Inflammatory macrophage (primary cell): Measurements from ENCODE around the gene GPA33.

Experiments
- DNase-seq, 2 donors: peaks; one replicate each; pipeline ENCODE4 v3.0.0-alpha.2; 2020 to 2022

GPA33 gene

DNA sequence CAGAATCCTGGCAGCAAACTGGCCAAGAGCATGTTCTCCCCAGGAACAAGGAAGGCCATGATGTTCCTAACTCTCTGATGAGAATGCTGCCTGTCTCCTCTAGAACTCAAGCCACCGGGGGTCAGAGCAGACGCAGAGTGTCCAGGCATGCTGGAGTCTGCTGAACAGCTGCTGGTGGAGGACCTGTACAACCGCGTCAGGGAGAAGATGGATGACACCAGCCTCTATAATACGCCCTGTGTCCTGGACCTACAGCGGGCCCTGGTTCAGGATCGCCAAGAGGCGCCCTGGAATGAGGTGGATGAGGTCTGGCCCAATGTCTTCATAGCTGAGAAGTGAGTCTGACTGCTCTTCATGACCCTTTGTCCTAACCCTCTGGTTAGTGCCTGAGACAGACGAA is 27.0 kb upstream of the GPA33 start:
- DNase-seq = no peak

DNA sequence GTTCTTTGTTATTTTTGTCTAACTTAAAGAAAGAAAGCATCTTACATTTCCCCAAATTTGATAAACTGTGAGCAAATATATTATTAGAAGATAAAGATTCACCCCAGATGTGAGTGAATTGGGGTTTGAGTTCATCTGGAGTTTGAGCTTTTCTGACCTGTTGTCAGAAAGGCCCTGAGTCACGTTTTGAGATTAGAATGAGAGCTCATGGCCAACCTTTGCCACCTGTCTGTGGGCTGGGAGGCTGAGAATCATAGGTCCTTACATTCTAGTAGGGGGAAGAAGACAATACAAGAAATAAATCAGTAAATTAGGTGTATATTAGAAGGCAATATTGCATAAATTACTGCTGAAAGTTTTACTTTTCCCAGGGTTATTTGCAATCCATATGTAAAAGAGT is 26.0 kb upstream of the GPA33 start:
- DNase-seq = no peak

- no peak for DNase-seq
These were observed 25.5 kb upstream of the GPA33 start for GRCh38 chr1:167115655-167116054.

DNA sequence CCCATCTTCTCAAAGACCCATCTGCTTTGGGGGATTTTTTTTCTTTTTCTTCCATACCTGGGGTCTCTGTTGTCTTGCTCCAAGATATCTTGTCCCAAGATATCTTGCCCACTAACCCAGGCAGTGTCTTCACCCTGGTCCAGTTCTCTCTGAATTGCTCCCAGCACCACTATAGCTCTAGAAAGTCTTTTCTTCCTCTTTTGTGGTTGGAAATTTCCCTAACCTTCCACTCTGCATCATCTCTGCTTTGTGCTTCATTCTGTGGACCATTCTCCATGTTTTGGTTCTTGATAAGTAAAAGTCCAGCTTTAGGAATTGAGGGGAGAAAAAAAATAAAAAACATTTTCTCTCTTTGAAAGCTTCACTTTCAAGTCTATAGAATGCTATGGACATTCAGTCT is 24.5 kb upstream of the GPA33 start:
- no peak for DNase-seq

GRCh38 chr1:167111868-167112709 is 21.9 kb upstream of the GPA33 start:
- DNase-seq = no peak

DNA sequence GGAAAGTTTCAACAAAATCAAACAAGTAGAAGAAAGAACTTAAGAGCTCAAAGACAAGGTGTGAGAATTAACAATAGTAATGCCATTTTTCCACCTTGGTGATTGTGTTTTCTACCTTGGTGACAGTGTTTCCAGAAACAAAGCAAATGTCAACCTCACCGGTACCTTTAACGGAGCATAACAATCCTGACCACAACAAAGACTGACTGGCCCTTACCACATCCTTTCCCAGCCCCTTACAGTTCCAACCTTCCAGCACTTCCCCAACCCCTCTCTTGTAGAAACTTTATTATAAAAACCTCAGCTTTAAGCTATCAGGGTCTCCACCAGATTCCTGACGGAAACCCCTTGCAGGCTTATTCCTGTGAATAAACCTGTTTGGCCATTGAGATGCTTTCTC is 20.4 kb upstream of the GPA33 start:
- DNase-seq = no peak

- no peak for DNase-seq
These were observed 18.9 kb upstream of the GPA33 start for GRCh38 chr1:167109125-167109524.

DNA sequence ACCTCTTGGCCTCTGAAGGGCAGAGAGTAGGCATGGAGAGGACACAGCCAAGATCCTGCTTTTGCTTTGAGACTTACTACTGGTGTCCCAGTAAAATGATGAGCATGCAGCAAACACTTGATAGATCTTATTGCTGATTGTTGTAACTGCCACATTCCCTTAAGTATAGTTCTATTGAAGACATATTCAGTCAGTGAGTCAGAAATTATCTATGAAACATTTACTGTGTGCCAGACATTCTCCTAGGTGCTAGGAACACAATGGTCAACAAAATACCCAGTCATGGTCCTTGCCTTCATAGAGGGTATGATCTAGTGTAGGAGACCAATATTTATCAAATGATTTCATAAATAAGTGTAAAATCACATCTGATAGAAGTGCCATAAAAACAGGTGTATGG is 17.3 kb upstream of the GPA33 start:
- no peak for DNase-seq

- DNase-seq = no peak
These were observed 15.9 kb upstream of the GPA33 start for GRCh38 chr1:167106119-167106461.

GRCh38 chr1:167105271-167106118 is 15.3 kb upstream of the GPA33 start:
- DNase-seq = no peak

DNA sequence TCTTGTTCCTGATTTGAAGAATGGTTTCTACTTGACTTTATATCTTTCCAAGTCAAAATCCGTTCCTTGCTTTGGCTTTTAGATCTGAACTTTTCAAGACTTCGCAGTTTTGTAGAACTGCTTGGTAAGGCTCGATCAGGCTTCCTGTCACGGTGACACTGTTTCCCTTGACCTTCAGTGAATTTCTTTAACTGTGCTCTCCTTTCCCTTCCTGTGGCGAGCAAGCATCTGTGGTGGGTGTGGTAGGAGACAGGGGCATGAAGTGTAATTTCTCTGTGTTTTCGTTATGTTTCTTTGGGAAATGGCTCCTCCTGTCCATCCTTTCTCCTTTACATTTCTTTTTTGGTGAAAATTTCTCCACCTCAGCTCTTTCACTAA is 14.1 kb upstream of the GPA33 start:
- DNase-seq = no peak

DNA sequence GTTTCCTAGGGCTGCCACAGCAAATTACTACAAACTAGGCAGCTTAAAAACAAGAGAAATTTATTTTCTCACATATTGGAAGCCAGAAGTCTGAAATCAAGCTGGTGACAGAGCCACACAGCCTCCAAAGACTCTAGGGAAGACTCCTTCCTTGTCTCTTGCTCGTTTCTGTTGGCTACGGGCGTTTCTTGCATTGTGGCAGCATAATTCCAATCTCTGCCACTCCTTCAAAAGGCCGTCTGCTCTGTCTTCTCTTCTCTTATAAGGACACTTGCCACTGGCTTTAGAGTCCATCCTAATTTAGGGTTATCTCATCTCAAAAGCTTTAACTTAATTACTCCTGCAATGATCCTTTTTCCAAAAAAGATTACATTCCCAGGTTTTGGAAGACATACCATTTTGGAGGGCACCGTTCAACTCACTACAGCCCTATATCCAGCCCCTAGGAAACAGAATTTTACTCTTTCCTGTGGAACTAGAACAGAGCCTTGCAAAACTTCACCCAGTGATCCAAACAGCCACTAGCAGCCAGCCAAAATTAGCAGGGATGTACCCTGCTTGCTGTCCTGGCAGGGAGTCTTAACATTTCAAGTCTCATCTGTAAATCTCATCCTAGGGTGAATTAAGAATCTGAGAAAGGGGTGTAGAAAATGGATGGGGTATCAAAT is 12.9 kb upstream of the GPA33 start:
- DNase-seq = no peak

GRCh38 chr1:167101754-167102153 is 11.6 kb upstream of the GPA33 start:
- DNase-seq = no peak

- DNase-seq = no peak
These were observed 10.6 kb upstream of the GPA33 start for GRCh38 chr1:167100730-167101129.

GRCh38 chr1:167099851-167100250 is 9.7 kb upstream of the GPA33 start:
- DNase-seq = no peak

GRCh38 chr1:167095368-167095767 is 5.2 kb upstream of the GPA33 start:
- DNase-seq = no peak

DNA sequence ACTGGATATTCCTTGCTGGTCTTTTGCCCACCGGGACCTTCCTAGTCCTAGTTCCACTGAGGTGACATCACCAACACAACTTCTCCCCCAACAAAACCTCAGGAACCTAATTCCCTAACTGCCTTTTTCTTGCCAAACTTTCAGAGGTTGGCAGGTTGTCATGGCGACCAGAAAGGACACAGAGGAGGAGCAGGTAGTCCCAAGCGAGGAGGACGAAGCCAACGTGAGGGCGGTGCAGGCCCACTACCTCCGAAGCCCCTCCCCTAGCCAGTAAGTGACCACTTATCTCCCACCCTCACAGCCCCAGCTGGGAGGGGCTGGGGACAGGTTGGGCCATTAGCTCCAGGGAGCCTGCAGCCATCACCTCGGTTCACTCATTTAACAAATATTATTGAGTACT is 4.5 kb upstream of the GPA33 start:
- no peak for DNase-seq

GRCh38 chr1:167093846-167094516 is 3.8 kb upstream of the GPA33 start, which contains the start of gene STYXL2:
STYXL2 (plus strand) TSS chr1:167094075; CDS start chr1:167094850, 775 bp downstream.
- DNase-seq = no peak

- no peak for DNase-seq
These were observed 2.5 kb upstream of the GPA33 start for GRCh38 chr1:167092653-167093052.

- no peak for DNase-seq
These were observed 251 bp downstream of the GPA33 start for GRCh38 chr1:167089939-167090313.

DNA sequence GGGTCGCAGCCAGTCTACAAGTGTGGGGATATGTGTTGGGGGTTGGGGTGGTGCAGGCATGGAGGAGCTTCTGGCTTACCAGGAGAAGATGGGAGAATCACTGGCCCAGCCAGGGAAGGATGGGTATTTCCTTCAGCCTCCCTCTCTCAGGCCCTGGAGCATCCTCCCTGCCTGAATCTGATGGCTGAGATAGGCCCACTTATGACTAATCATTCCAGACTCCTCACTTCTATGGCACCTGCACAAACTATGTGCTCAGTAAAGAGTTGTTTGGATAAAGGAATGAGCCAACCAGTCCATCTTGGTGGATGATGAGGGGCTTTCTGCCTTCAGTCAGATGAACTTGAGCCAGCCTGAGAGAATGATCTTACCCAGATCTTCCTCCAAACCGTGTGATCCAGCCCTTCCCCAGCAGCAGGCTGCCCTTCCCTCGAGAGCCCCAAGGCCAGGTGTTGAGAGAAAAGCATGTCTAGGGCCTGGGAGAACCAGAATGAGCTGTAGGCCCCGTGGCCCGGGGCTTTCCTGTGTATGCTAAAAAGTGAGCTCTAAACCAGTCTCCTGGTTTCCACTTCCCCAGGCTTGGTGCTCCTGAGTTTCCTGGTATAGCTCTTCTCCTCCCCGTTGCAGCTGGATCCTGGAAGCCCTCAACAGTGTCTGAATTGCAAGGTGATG is 1.3 kb downstream of the GPA33 start:
- DNase-seq = no peak

DNA sequence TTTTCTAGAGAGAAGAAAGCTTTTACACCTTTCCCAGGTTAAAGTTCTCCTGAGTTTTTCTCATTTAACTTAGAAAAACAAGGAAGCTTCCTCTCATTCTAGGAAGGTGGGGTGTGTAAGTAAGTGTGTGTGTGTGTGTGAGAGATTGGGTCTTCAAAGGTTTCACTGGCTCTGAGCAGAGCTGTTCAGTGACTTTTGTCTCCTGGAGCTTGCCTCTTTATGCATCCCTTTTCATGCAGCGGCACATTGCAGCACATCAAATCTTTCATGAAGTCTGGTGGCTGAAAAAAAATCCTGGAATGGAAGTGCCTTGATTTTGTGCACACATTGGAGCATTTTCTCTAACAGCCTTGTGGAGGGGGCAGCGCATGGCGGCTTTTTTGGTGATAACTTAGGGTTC is 3.4 kb downstream of the GPA33 start:
- DNase-seq = no peak
